HepG2 (cell line): ENCODE measurements around the gene NGB. TPM values are rescaled to one million over a fixed set of nuclear protein-coding genes. Genes with fewer than 3 reads are reported as not detected.
A peak's percentile ranks its signal among the peaks of the same experiment; 100 is the strongest.

Experiments
- CHCHD3 ChIP-seq: sonication (generic); formaldehyde crosslinking; IDR thresholded peaks from 2 replicates; pipeline ENCODE4 v1.8.0; 2022; ENCODE audit warnings: mild to moderate bottlenecking, missing genetic modification reagents, moderate library complexity
- HMGXB4 ChIP-seq, 2 experiments: sonication (generic) in 1 of 2; formaldehyde crosslinking in 1 of 2; IDR thresholded peaks; 2 replicates each; pipeline versions ENCODE4 v1.4.0 to v1.6.1; 2018 to 2020; ENCODE audit warnings: missing genetic modification reagents in 2 of 2, borderline replicate concordance in 1 of 2, low read depth in 1 of 2, mild to moderate bottlenecking in 1 of 2, missing biosample characterization in 1 of 2
- MLLT10 ChIP-seq: sonication (generic); formaldehyde crosslinking; IDR thresholded peaks from 2 replicates; pipeline ENCODE4 v1.4.0; 2020; ENCODE audit warnings: missing genetic modification reagents
- NFE2L2 ChIP-seq: fragments of 150-350 bp; IDR thresholded peaks from 2 replicates; pipeline ENCODE4 v1.6.1; 2014; ENCODE audit warnings: low read length
- RBM22 ChIP-seq: fragments of 200-400 bp; formaldehyde crosslinking; optimal IDR thresholded peaks from 2 replicates; pipeline ENCODE3; 2017; ENCODE audit warnings: mild to moderate bottlenecking, low read length, moderate library complexity
- TBP ChIP-seq: sonication (generic); formaldehyde crosslinking; IDR thresholded peaks from 2 replicates; pipeline ENCODE4 v1.5.0; 2020; ENCODE audit warnings: missing genetic modification reagents
- TGIF2 ChIP-seq: IDR thresholded peaks from 2 replicates; pipeline ENCODE4 v1.6.1; 2016; ENCODE audit warnings: control low read depth, missing compliant biosample characterization
- ZFP36L1 ChIP-seq: sonication (generic); formaldehyde crosslinking; IDR thresholded peaks from 2 replicates; pipeline ENCODE4 v1.8.0; 2022; ENCODE audit warnings: mild to moderate bottlenecking, missing genetic modification reagents, moderate library complexity
- ZNF549 ChIP-seq: sonication (generic); formaldehyde crosslinking; IDR thresholded peaks from 2 replicates; pipeline ENCODE4 v1.5.0; 2020; ENCODE audit warnings: missing genetic modification reagents
- ZNF768 ChIP-seq: sonication (generic); formaldehyde crosslinking; IDR thresholded peaks from 2 replicates; pipeline ENCODE4 v1.4.0; 2020; ENCODE audit warnings: missing genetic modification reagents
- ZNF770 ChIP-seq: sonication (generic); formaldehyde crosslinking; IDR thresholded peaks from 2 replicates; pipeline ENCODE4 v1.5.0; 2020; ENCODE audit warnings: mild to moderate bottlenecking, missing genetic modification reagents
- ZNF816 ChIP-seq: sonication (generic); formaldehyde crosslinking; IDR thresholded peaks from 2 replicates; pipeline ENCODE4 v1.8.0; 2022; ENCODE audit warnings: missing genetic modification reagents, mild to moderate bottlenecking, borderline replicate concordance
- ZSCAN20 ChIP-seq: sonication (generic); formaldehyde crosslinking; IDR thresholded peaks from 2 replicates; pipeline ENCODE4 v1.4.0; 2020; ENCODE audit warnings: missing genetic modification reagents, mild to moderate bottlenecking, borderline replicate concordance
- polyA plus RNA-seq, 8 experiments: library from polyadenylated mRNA; depleted of rRNA in 3 of 8; stranded (reverse) in 7 of 8; unstranded in 1 of 8; fragments of >200 nt; fragmentation: Illumina TruSeq in 4 of 8; extraction: Trizol in 4 of 8; gene quantifications; 2 replicates each; pipeline versions ENCODE4 v1.2.1 to v1.2.3, GENCODE V29; 2011 to 2016; ENCODE audit warnings: low read depth in 4 of 8, missing spikeins in 1 of 8, mixed read lengths in 1 of 8; ENCODE audit not compliant: insufficient read depth in 1 of 8
- total RNA-seq, 5 experiments: library from RNA; depleted of rRNA; stranded (reverse); fragments of >200 nt; fragmentation: Illumina TruSeq; extraction: Trizol; gene quantifications; 2 replicates each; pipeline ENCODE4 v1.2.3, GENCODE V29; 2016; ENCODE audit warnings: low read depth in 1 of 5
- TF ChIP-seq, protein P1 (sequence below): sonication (generic); formaldehyde crosslinking; IDR thresholded peaks from 2 replicates; pipeline ENCODE4 v1.4.0; 2020; ENCODE audit warnings: missing genetic modification reagents, borderline replicate concordance
- TF ChIP-seq, protein P2 (sequence below): sonication (generic); formaldehyde crosslinking; IDR thresholded peaks from 2 replicates; pipeline ENCODE4 v1.9.0; 2022; ENCODE audit warnings: low read depth, missing genetic modification reagents
- TF ChIP-seq, protein P3 (sequence below): sonication (generic); formaldehyde crosslinking; IDR thresholded peaks from 2 replicates; pipeline ENCODE4 v1.8.0; 2022; ENCODE audit warnings: mild to moderate bottlenecking, missing genetic modification reagents, moderate library complexity

Gene NGB
- total and polyA plus RNA-seq, 2 of the 13 experiments (the other 11 are each of a cell fraction or from before 2014, with no cell fraction given), result 0.04 TPM; not detected in 1

GRCh38 chr14:77320238-77320935 is 49.4 kb upstream of the NGB start, which contains the start of gene POMT2 (continued):
- TF ChIP-seq TGIF2 (CRISPR knock-in tag) (peak; percentile 46; the same call in 1 of the 2 replicates), ZFP36L1 (peak; percentile 79; the same call in 1 of the 2 replicates), HMGXB4 (CRISPR knock-in tag; IDR thresholded peaks at IDR 0.05; ENCODE audit: borderline replicate concordance in 1 of 2, low read depth in 1 of 2) (peak; percentile 28 to 43; a peak in 3 of 4 replicates), ZSCAN20 (CRISPR knock-in tag) (0 out of 2 replicates have a peak, but pooled peaks have one; percentile 76), TBP (CRISPR knock-in tag) (0 out of 2 replicates have a peak, but pooled peaks have one; percentile 69), ZNF549 (CRISPR knock-in tag) (0 out of 2 replicates have a peak, but pooled peaks have one; percentile 31), NFE2L2 (no peak), ZNF816 (CRISPR knock-in tag) (0 out of 2 replicates have a peak, but pooled peaks have one; percentile 70), CHCHD3 (CRISPR knock-in tag) (peak; percentile 75; the same call in 1 of the 2 replicates), ZNF770 (0 out of 2 replicates have a peak, but pooled peaks have one; percentile 29), MLLT10 (CRISPR knock-in tag) (no peak), ZNF768 (CRISPR knock-in tag) (peak; percentile 42; the same call in 1 of the 2 replicates), RBM22 (peak; percentile 59)
- TF ChIP-seq, protein P1, sequence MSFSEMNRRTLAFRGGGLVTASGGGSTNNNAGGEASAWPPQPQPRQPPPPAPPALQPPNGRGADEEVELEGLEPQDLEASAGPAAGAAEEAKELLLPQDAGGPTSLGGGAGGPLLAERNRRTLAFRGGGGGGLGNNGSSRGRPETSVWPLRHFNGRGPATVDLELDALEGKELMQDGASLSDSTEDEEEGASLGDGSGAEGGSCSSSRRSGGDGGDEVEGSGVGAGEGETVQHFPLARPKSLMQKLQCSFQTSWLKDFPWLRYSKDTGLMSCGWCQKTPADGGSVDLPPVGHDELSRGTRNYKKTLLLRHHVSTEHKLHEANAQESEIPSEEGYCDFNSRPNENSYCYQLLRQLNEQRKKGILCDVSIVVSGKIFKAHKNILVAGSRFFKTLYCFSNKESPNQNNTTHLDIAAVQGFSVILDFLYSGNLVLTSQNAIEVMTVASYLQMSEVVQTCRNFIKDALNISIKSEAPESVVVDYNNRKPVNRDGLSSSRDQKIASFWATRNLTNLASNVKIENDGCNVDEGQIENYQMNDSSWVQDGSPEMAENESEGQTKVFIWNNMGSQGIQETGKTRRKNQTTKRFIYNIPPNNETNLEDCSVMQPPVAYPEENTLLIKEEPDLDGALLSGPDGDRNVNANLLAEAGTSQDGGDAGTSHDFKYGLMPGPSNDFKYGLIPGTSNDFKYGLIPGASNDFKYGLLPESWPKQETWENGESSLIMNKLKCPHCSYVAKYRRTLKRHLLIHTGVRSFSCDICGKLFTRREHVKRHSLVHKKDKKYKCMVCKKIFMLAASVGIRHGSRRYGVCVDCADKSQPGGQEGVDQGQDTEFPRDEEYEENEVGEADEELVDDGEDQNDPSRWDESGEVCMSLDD (CRISPR knock-in tag), result peak; percentile 81
- TF ChIP-seq, protein P2, sequence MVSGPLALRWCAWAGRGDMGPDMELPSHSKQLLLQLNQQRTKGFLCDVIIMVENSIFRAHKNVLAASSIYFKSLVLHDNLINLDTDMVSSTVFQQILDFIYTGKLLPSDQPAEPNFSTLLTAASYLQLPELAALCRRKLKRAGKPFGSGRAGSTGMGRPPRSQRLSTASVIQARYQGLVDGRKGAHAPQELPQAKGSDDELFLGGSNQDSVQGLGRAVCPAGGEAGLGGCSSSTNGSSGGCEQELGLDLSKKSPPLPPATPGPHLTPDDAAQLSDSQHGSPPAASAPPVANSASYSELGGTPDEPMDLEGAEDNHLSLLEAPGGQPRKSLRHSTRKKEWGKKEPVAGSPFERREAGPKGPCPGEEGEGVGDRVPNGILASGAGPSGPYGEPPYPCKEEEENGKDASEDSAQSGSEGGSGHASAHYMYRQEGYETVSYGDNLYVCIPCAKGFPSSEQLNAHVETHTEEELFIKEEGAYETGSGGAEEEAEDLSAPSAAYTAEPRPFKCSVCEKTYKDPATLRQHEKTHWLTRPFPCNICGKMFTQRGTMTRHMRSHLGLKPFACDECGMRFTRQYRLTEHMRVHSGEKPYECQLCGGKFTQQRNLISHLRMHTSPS (CRISPR knock-in tag), result no peak
- TF ChIP-seq, protein P3, sequence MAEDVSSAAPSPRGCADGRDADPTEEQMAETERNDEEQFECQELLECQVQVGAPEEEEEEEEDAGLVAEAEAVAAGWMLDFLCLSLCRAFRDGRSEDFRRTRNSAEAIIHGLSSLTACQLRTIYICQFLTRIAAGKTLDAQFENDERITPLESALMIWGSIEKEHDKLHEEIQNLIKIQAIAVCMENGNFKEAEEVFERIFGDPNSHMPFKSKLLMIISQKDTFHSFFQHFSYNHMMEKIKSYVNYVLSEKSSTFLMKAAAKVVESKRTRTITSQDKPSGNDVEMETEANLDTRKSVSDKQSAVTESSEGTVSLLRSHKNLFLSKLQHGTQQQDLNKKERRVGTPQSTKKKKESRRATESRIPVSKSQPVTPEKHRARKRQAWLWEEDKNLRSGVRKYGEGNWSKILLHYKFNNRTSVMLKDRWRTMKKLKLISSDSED (CRISPR knock-in tag), result 0 out of 2 replicates have a peak, but pooled peaks have one; percentile 71
